SK-N-SH (cell line): Measurements from ENCODE around the gene KCNQ5. TPM values are rescaled to one million over a fixed set of nuclear protein-coding genes. Genes with fewer than 3 reads are reported as not detected.

Source experiments
- CTCF ChIA-PET: fragments of 300-600, 350-600 bp; formaldehyde crosslinking; extraction: SDS; loops from one replicate; lab custom pipeline; 2021; lab: Yijun Ruan, JAX
- POLR2A ChIA-PET: fragments of 350-600 bp; sonication (Branson Sonifier 250); formaldehyde crosslinking; extraction: SDS; loops from one replicate; lab custom pipeline; 2020; ENCODE audit warnings: antibody characterized with exemption, inconsistent platforms; lab: Yijun Ruan, JAX
- DNase-seq: peaks from one replicate; pipeline ENCODE4 v3.0.0; 2012
- H2AFZ ChIP-seq: fragments of 200-600 bp; sonication (generic); 2 replicates; pipeline ENCODE4 v1.8.1; 2016; ENCODE audit warnings: antibody characterized with exemption, mild to moderate bottlenecking, low read depth
- H3F3A ChIP-seq: fragments of 200-600 bp; sonication (generic); replicated peaks from 2 replicates; pipeline ENCODE3; 2016; ENCODE audit warnings: antibody characterized with exemption, mild to moderate bottlenecking; ENCODE audit not compliant: insufficient read depth
- H3K27ac ChIP-seq, 2 experiments: fragments of 200-500 bp in 1 of 2; fragments of 200-600 bp in 1 of 2; sonication (Bioruptor generic) in 1 of 2; sonication (generic), shearing (Covaris generic) in 1 of 2; 2 replicates each; pipeline versions ENCODE4 v1.5.1 to v1.6.1; 2014 to 2016; ENCODE audit warnings: low read depth in 2 of 2, inconsistent platforms in 1 of 2, low read length in 1 of 2, mild to moderate bottlenecking in 1 of 2, mixed read lengths in 1 of 2
- H3K27me3 ChIP-seq: fragments of 200-600 bp; sonication (generic), shearing (Covaris generic); 2 replicates; pipeline ENCODE4 v1.6.1; 2016; ENCODE audit warnings: mixed run types; ENCODE audit not compliant: insufficient read depth
- H3K36me3 ChIP-seq, 2 experiments: fragments of 200-500 bp in 1 of 2; fragments of 200-600 bp in 1 of 2; sonication (Bioruptor generic) in 1 of 2; sonication (generic) in 1 of 2; replicated peaks in 1 of 2; 2 replicates each; pipeline versions ENCODE3 to v1.5.1; 2014 to 2016; ENCODE audit warnings: low read length in 1 of 2, mild to moderate bottlenecking in 1 of 2; ENCODE audit not compliant: insufficient read depth in 2 of 2, control insufficient read depth in 1 of 2
- H3K4me1 ChIP-seq, 2 experiments: fragments of 200-500 bp in 1 of 2; fragments of 200-600 bp in 1 of 2; sonication (Bioruptor generic) in 1 of 2; sonication (generic), shearing (Covaris generic) in 1 of 2; 2 replicates each; pipeline versions ENCODE4 v1.5.1 to v1.6.1; 2014 to 2016; ENCODE audit warnings: low read depth in 1 of 2, low read length in 1 of 2, mixed run types in 1 of 2; ENCODE audit not compliant: insufficient read depth in 2 of 2, control insufficient read depth in 1 of 2
- H3K4me2 ChIP-seq: fragments of 200-600 bp; sonication (generic), shearing (Covaris generic); 2 replicates; pipeline ENCODE4 v1.6.1; 2017; ENCODE audit warnings: mixed run types
- H3K4me3 ChIP-seq, 2 experiments: fragments of 200-500 bp in 1 of 2; fragments of 200-600 bp in 1 of 2; sonication (Bioruptor generic) in 1 of 2; sonication (generic), shearing (Covaris generic) in 1 of 2; 2 replicates each; pipeline versions ENCODE4 v1.5.1 to v1.8.1; 2014 to 2016; ENCODE audit warnings: low read depth in 2 of 2, inconsistent platforms in 1 of 2, low read length in 1 of 2, mild to moderate bottlenecking in 1 of 2, mixed read lengths in 1 of 2, moderate library complexity in 1 of 2
- H3K79me2 ChIP-seq: fragments of 200-600 bp; sonication (generic); 2 replicates; pipeline ENCODE4 v1.8.1; 2017; ENCODE audit warnings: mild to moderate bottlenecking; ENCODE audit not compliant: insufficient read depth
- H3K9ac ChIP-seq: fragments of 200-600 bp; sonication (generic); 2 replicates; pipeline ENCODE4 v1.6.1; 2017; ENCODE audit warnings: mixed run types
- H3K9me2 ChIP-seq: fragments of 200-600 bp; sonication (generic); 2 replicates; pipeline ENCODE4 v1.6.1; 2017; ENCODE audit warnings: mixed run types
- H3K9me3 ChIP-seq: fragments of 200-600 bp; sonication (generic); 2 replicates; pipeline ENCODE4 v1.6.1; 2017; ENCODE audit warnings: mixed run types, mild to moderate bottlenecking, moderate library complexity
- H4K20me1 ChIP-seq: fragments of 200-600 bp; sonication (generic); 2 replicates; pipeline ENCODE4 v1.6.1; 2017; ENCODE audit warnings: mild to moderate bottlenecking, mixed run types; ENCODE audit not compliant: insufficient read depth
- CHD2 ChIP-seq: fragments of 150-350 bp; IDR thresholded peaks from 2 replicates; pipeline ENCODE4 v1.6.1; 2018; ENCODE audit warnings: low read length; ENCODE audit not compliant: partially characterized antibody
- ELF1 ChIP-seq: IDR thresholded peaks from 2 replicates; pipeline ENCODE4 v1.4.0; 2012
- EZH2phosphoT487 ChIP-seq: fragments of 200-600 bp; sonication (generic); IDR thresholded peaks from 2 replicates; pipeline ENCODE4 v1.6.1; 2017; ENCODE audit warnings: low read depth, mixed run types, mild to moderate bottlenecking, antibody characterized with exemption, moderate library complexity, borderline replicate concordance
- FOXJ3 ChIP-seq: sonication (generic); formaldehyde crosslinking; IDR thresholded peaks from 2 replicates; pipeline ENCODE4 v1.5.1; 2020; ENCODE audit warnings: mild to moderate bottlenecking, missing genetic modification reagents
- FOXM1 ChIP-seq: IDR thresholded peaks from 2 replicates; pipeline ENCODE4 v1.4.0; 2012; ENCODE audit warnings: low read depth, mild to moderate bottlenecking
- GATA2 ChIP-seq: sonication (generic); formaldehyde crosslinking; IDR thresholded peaks from 2 replicates; pipeline ENCODE4 v1.5.0; 2020; ENCODE audit warnings: mild to moderate bottlenecking, missing genetic modification reagents
- JUND ChIP-seq: IDR thresholded peaks from 2 replicates; pipeline ENCODE4 v1.4.0; 2012
- MEF2A ChIP-seq: IDR thresholded peaks from 2 replicates; pipeline ENCODE4 v1.4.0; 2012; ENCODE audit warnings: low read depth, borderline replicate concordance
- NFIC ChIP-seq: IDR thresholded peaks from 2 replicates; pipeline ENCODE4 v1.4.0; 2012; ENCODE audit warnings: borderline replicate concordance
- PBX3 ChIP-seq: IDR thresholded peaks from 2 replicates; pipeline ENCODE4; 2012
- POLR2AphosphoS5 ChIP-seq: IDR thresholded peaks from 2 replicates; pipeline ENCODE4 v1.6.1; 2012; ENCODE audit warnings: low read depth, low read length
- RXRA ChIP-seq: IDR thresholded peaks from 2 replicates; pipeline ENCODE4 v1.4.0; 2012; ENCODE audit warnings: low read depth, mild to moderate bottlenecking, borderline replicate concordance
- SIN3A ChIP-seq: IDR thresholded peaks from 2 replicates; pipeline ENCODE4 v1.6.1; 2012; ENCODE audit warnings: low read depth, mild to moderate bottlenecking, low read length, moderate library complexity, borderline replicate concordance
- TCF12 ChIP-seq: IDR thresholded peaks from 2 replicates; pipeline ENCODE4 v1.4.0; 2012
- USF1 ChIP-seq: IDR thresholded peaks from 2 replicates; pipeline ENCODE4 v1.4.0; 2012; ENCODE audit warnings: low read depth, borderline replicate concordance
- ZBTB33 ChIP-seq: IDR thresholded peaks from 2 replicates; pipeline ENCODE4 v1.4.0; 2012; ENCODE audit warnings: low read depth, borderline replicate concordance
- WGBS: methylation state at CpG from one replicate; pipeline ENCODE4 v1.1.6; 2017; ENCODE audit warnings: low lambda C conversion rate; 5-methylcytosine and 5-hydroxymethylcytosine counted together
- polyA plus RNA-seq, 3 experiments: library from polyadenylated mRNA; depleted of rRNA; stranded (reverse); fragments of >200 nt; gene quantifications; 2 replicates each; pipeline ENCODE4 v1.2.3, GENCODE V29; 2012
- TF ChIP-seq, protein P1 (sequence below): fragments of 150-350 bp; IDR thresholded peaks from 2 replicates; pipeline ENCODE4 v1.6.1; 2017; ENCODE audit warnings: antibody characterized with exemption, low read length, low read depth, borderline replicate concordance
- TF ChIP-seq, protein P2 (sequence below): IDR thresholded peaks from 2 replicates; pipeline ENCODE4 v1.6.1; 2012; ENCODE audit warnings: mild to moderate bottlenecking, low read depth, low read length, moderate library complexity

The KCNQ5 gene
- polyA plus RNA-seq, 1 of the 3 experiments (the other 2 are of a cell fraction): 3.2 TPM

- H3K4me2 ChIP-seq: no peak overlapping the region
- H3K4me1 ChIP-seq: peaks cover 3 to 18% of the 10 kb centered on the region in 2 experiments; a peak in 3 of 4 replicates
- H3K9ac ChIP-seq: no peak overlapping the region
- peaks cover 84% of the 10 kb centered on the region for H3K79me2 ChIP-seq
- TF ChIP-seq GATA2 (CRISPR knock-in tag): no peak
- TF ChIP-seq MEF2A: no peak
- TF ChIP-seq JUND: no peak
- TF ChIP-seq POLR2AphosphoS5: no peak
- no peak for TF ChIP-seq SIN3A
- TF ChIP-seq NFIC: no peak
- TF ChIP-seq PBX3: no peak
- no peak for TF ChIP-seq ELF1
- H3F3A ChIP-seq: peaks cover 5% of the 10 kb centered on the region
- no peaks in the 10 kb centered on the region for H4K20me1 ChIP-seq
- H3K36me3 ChIP-seq: peaks cover 0 to 3% of the 10 kb centered on the region in 2 experiments
- H3K9me2 ChIP-seq: no peaks in the 10 kb centered on the region
- H3K4me3 ChIP-seq: no peak overlapping the region
- no peak overlapping the region for H3K27ac ChIP-seq
- no peak overlapping the region for H2AFZ ChIP-seq
- WGBS: 100% methylated on average over 1 of the region's 1 CpG
- POLR2A ChIA-PET: no interaction called here
- CTCF ChIA-PET: no interaction called here
- no peaks in the 10 kb centered on the region for H3K9me3 ChIP-seq
- DNase-seq: no peak
- H3K27me3 ChIP-seq: no peaks in the 10 kb centered on the region
Measured at GRCh38 chr6:72757926-72758325, 136.1 kb downstream of the KCNQ5 start.

DNA sequence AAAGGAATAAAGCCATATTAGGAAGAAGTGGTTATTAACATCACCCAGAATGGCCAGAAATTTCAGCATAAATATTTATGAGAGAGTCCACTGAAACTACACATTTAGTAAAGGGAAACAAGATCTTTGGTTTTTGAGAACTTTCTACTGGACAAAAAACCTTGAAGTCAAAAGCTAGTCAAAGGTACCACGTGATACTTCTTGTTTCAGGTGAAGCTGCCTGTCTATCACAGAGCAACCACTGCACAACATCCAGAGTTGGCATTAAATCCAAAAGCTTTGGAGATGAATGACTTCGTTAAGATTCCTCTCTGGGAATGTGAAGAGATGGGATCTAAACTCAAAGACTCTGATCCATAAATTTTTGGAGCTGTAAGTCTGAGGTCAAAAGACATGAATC lies 137.0 kb downstream of the KCNQ5 start:
- Histone ChIP-seq H3F3A (peaks cover 5% of the 10 kb centered on the region), H3K27me3 (no peaks in the 10 kb centered on the region), H3K79me2 (peaks cover 80% of the 10 kb centered on the region), H3K36me3 (peaks cover 0 to 3% of the 10 kb centered on the region in 2 experiments), H3K9me2 (no peaks in the 10 kb centered on the region), H3K9ac (no peak overlapping the region), H3K27ac (no peak overlapping the region)
- no peak for DNase-seq
- CTCF ChIA-PET: interaction anchor here (0.7 to 1.7 kb wide), 2 partner anchors 18 to 163 kb away, joined by 3 to 6 read pairs; no protein-coding TSS in a partner anchor
- no peak for TF ChIP-seq TCF12
- no peak for TF ChIP-seq ELF1
- TF ChIP-seq FOXM1: no peak
- TF ChIP-seq, protein P1, sequence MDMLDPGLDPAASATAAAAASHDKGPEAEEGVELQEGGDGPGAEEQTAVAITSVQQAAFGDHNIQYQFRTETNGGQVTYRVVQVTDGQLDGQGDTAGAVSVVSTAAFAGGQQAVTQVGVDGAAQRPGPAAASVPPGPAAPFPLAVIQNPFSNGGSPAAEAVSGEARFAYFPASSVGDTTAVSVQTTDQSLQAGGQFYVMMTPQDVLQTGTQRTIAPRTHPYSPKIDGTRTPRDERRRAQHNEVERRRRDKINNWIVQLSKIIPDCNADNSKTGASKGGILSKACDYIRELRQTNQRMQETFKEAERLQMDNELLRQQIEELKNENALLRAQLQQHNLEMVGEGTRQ: no peak
- TF ChIP-seq RXRA: no peak
- TF ChIP-seq CHD2: no peak
- TF ChIP-seq, protein P2, sequence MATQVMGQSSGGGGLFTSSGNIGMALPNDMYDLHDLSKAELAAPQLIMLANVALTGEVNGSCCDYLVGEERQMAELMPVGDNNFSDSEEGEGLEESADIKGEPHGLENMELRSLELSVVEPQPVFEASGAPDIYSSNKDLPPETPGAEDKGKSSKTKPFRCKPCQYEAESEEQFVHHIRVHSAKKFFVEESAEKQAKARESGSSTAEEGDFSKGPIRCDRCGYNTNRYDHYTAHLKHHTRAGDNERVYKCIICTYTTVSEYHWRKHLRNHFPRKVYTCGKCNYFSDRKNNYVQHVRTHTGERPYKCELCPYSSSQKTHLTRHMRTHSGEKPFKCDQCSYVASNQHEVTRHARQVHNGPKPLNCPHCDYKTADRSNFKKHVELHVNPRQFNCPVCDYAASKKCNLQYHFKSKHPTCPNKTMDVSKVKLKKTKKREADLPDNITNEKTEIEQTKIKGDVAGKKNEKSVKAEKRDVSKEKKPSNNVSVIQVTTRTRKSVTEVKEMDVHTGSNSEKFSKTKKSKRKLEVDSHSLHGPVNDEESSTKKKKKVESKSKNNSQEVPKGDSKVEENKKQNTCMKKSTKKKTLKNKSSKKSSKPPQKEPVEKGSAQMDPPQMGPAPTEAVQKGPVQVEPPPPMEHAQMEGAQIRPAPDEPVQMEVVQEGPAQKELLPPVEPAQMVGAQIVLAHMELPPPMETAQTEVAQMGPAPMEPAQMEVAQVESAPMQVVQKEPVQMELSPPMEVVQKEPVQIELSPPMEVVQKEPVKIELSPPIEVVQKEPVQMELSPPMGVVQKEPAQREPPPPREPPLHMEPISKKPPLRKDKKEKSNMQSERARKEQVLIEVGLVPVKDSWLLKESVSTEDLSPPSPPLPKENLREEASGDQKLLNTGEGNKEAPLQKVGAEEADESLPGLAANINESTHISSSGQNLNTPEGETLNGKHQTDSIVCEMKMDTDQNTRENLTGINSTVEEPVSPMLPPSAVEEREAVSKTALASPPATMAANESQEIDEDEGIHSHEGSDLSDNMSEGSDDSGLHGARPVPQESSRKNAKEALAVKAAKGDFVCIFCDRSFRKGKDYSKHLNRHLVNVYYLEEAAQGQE: no peak
- no peak for TF ChIP-seq ZBTB33
- no peak for TF ChIP-seq EZH2phosphoT487
- no peak for TF ChIP-seq POLR2AphosphoS5
- no peak for TF ChIP-seq FOXJ3 (CRISPR knock-in tag)
- TF ChIP-seq SIN3A: no peak
- TF ChIP-seq USF1: no peak
- no peak for TF ChIP-seq GATA2 (CRISPR knock-in tag)
- TF ChIP-seq, all 33 proteins: peak for 0
- no peaks in the 10 kb centered on the region for H3K9me3 ChIP-seq
- H2AFZ ChIP-seq: no peak overlapping the region
- H3K4me1 ChIP-seq: peaks cover 3 to 18% of the 10 kb centered on the region in 2 experiments; a peak in 3 of 4 replicates
- no peak overlapping the region for H3K4me3 ChIP-seq
- POLR2A ChIA-PET: no interaction called here
- WGBS: 94% methylated on average over 2 of the region's 2 CpGs
- no peaks in the 10 kb centered on the region for H4K20me1 ChIP-seq
- H3K4me2 ChIP-seq: no peak overlapping the region
